ENCODE data around the gene TRMT10C. TPM values are rescaled to one million over a fixed set of nuclear protein-coding genes. Genes with fewer than 3 reads are reported as not detected.
"Not testable (repeated sequence)": the region's sequence is repeated elsewhere in the genome, so short reads cannot be mapped to it uniquely, and the experiment has no call there.

Gene TRMT10C
- total RNA-seq, 1 donor from 2014 or later: 19.1 TPM

DNA sequence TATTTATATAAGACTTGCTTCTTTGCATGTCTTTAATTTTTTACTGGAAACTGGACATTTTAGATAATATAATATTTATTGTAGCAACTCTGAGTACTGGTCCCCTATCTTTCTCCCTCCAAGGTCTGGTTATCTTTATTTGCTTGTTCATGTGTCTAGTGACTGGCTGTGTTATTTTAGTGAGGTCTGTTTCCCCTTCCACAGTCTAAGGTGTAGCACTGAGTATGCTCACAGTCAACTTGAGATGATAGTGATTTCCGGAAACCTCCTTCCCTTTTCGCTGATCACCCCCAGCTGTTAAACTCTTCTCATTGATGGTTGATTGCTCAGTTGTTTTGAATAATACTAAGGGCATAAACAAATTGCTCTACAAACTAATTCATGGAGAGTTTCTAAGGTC, 49.4 kb downstream of the TRMT10C start:
- DNase-seq (ENCODE audit: low spot score): no peak
- intact Hi-C loops (cut with DNase I): no loop called here

DNA sequence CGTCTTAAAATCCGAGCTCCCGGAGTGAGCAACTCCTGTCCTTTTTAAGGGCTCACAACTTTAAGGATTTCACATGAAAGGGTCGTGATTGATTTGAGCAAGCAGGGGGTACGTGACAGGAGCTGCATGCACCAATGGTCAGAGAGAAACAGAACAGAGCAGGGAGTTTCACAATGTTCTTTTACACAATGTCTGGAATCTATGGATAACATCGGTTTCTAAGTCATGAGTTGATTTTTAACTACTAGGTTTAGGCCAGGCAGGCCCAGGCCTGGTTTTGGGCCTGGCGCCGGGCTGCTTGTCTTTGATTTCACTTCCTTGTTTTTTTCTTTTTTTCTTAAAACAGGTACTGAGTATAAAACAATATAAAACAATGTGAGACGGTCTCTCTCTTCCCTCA, 51.3 kb downstream of the TRMT10C start:
- DNase-seq (ENCODE audit: low spot score); intact Hi-C loops (cut with DNase I): not testable (repeated sequence)

DNA sequence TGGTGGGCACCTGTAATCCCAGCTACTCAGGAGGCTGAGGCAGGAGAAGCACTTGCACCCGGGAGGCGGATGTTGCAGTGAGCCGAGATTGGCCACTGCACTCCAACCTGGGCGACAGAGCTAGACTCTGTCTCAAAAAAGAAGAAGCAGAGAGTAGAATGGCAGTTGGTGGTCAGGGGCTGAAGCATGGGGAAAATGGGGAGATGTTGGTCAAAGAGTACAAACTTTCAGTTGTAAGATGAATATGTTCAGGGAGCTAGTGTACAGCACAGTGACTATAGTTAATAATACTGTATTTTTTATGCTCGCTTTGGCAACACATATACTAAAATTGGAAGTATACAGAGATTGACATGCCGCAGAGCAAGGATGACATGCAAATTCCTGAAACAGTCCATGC, 53.9 kb downstream of the TRMT10C start:
- intact Hi-C loops (cut with DNase I): no loop called here
- DNase-seq (ENCODE audit: low spot score): no peak

Other genes with a start within 250 kb of the TRMT10C start
- 0.38 TPM for gene IMPG2, start 241.3 kb upstream of the TRMT10C start, total RNA-seq
- 11.0 TPM for gene SENP7, start 48.7 kb upstream of the TRMT10C start, total RNA-seq
- 120 TPM for gene PCNP, start 12.3 kb downstream of the TRMT10C start, total RNA-seq
- gene ZBTB11, start 115.3 kb downstream of the TRMT10C start, total RNA-seq: 8.4 TPM
- gene RPL24, start 124.8 kb downstream of the TRMT10C start, total RNA-seq: 569 TPM
- gene CEP97, start 162.7 kb downstream of the TRMT10C start, total RNA-seq: 7.9 TPM
- gene NXPE3, start 217.3 kb downstream of the TRMT10C start, total RNA-seq: 26.9 TPM

All from cardiac septum (tissue), 1 donor.